Liver (tissue), 9 donors: ENCODE measurements around the gene SIRPA. TPM values are rescaled to one million over a fixed set of nuclear protein-coding genes. Genes with fewer than 3 reads are reported as not detected.
"Not testable (repeated sequence)": the region's sequence is repeated elsewhere in the genome, so short reads cannot be mapped to it uniquely, and the experiment has no call there.

Experiments used
- DNase-seq: peaks from one replicate; pipeline ENCODE4 v3.0.0-alpha.2; 2017; ENCODE audit warnings: low spot score
- H3K27ac ChIP-seq, 2 donors: one replicate each; pipeline ENCODE4 v1.7.0; 2013; ENCODE audit warnings: inconsistent platforms in 2 of 2, low read length in 2 of 2, control low read depth in 1 of 2, low read depth in 1 of 2, mild to moderate bottlenecking in 1 of 2
- H3K27me3 ChIP-seq, 4 donors: one replicate each; pipeline versions ENCODE4 v1.6.1 to v1.7.0; 2013; ENCODE audit warnings: low read length in 3 of 4, inconsistent platforms in 1 of 4, mild to moderate bottlenecking in 1 of 4, moderate library complexity in 1 of 4; ENCODE audit not compliant: control insufficient read depth in 4 of 4, insufficient read depth in 4 of 4
- H3K36me3 ChIP-seq, 4 donors: one replicate each; pipeline versions ENCODE4 v1.6.1 to v1.7.0; 2013; ENCODE audit warnings: low read length in 3 of 4, mild to moderate bottlenecking in 3 of 4, low read depth in 1 of 4, moderate library complexity in 1 of 4; ENCODE audit not compliant: control insufficient read depth in 4 of 4, insufficient read depth in 3 of 4
- H3K4me1 ChIP-seq, 4 donors: one replicate each; pipeline versions ENCODE4 v1.6.1 to v1.7.0; 2013; ENCODE audit warnings: low read length in 3 of 4, mild to moderate bottlenecking in 3 of 4, moderate library complexity in 1 of 4; ENCODE audit not compliant: control insufficient read depth in 4 of 4, insufficient read depth in 4 of 4
- H3K4me3 ChIP-seq, 3 donors: one replicate each; pipeline versions ENCODE4 v1.6.1 to v1.7.0; 2013; ENCODE audit warnings: low read length in 3 of 3, control low read depth in 1 of 3, low read depth in 1 of 3, mild to moderate bottlenecking in 1 of 3
- H3K9ac ChIP-seq, 2 donors: one replicate each; pipeline ENCODE4 v1.7.0; 2013; ENCODE audit warnings: low read length in 2 of 2, mild to moderate bottlenecking in 2 of 2, moderate library complexity in 2 of 2, control low read depth in 1 of 2, low read depth in 1 of 2
- H3K9me3 ChIP-seq, 4 donors: one replicate each; pipeline versions ENCODE4 v1.6.1 to v1.7.0; 2013; ENCODE audit warnings: low read length in 3 of 4; ENCODE audit not compliant: control insufficient read depth in 4 of 4
- EGR1 ChIP-seq, 2 donors: IDR thresholded peaks; 2 replicates each; pipeline ENCODE4 v1.6.1; 2016 to 2018; ENCODE audit warnings: antibody characterized with exemption in 2 of 2, low read depth in 2 of 2
- FOXA1 ChIP-seq: IDR thresholded peaks from 2 replicates; pipeline ENCODE4 v1.6.1; 2016; ENCODE audit warnings: antibody characterized with exemption
- FOXA2 ChIP-seq: IDR thresholded peaks from 2 replicates; pipeline ENCODE4 v1.6.1; 2016; ENCODE audit warnings: antibody characterized with exemption
- GABPA ChIP-seq, 2 donors: IDR thresholded peaks in 1 of 2; conservative IDR thresholded peaks in 1 of 2; 2 replicates each; pipeline ENCODE4 v1.6.1; 2016; ENCODE audit warnings: antibody characterized with exemption in 2 of 2, mild to moderate bottlenecking in 1 of 2, moderate library complexity in 1 of 2
- HNF4A ChIP-seq, 2 donors: conservative IDR thresholded peaks; 2 replicates each; pipeline ENCODE4 v1.6.1; 2016; ENCODE audit warnings: antibody characterized with exemption in 2 of 2, mild to moderate bottlenecking in 2 of 2
- JUND ChIP-seq, 2 donors: IDR thresholded peaks; 2 replicates each; pipeline ENCODE4 v1.6.1; 2016; ENCODE audit warnings: antibody characterized with exemption in 2 of 2
- SP1 ChIP-seq: IDR thresholded peaks from 2 replicates; pipeline ENCODE4 v1.6.1; 2018; ENCODE audit warnings: antibody characterized with exemption, mild to moderate bottlenecking
- TAF1 ChIP-seq: conservative IDR thresholded peaks from 2 replicates; pipeline ENCODE4 v1.6.1; 2016; ENCODE audit warnings: antibody characterized with exemption, mild to moderate bottlenecking
- WGBS: extraction: QIAGEN DNeasy Blood & Tissue Kit; methylation state at CpG from one replicate; pipeline ENCODE4 v1.1.7; 2013; 5-methylcytosine and 5-hydroxymethylcytosine counted together
- polyA plus RNA-seq, 2 donors: library from polyadenylated mRNA; stranded (reverse) in 1 of 2; unstranded in 1 of 2; fragments of 200-250 nt in 1 of 2; fragments of >200 nt in 1 of 2; fragmentation: Nextera tagmentation in 1 of 2; extraction: Ambion mirVana in 1 of 2; gene quantifications; one replicate each; pipeline versions ENCODE4 v1.2.1 to v1.2.3, GENCODE V29; 2013 to 2015
- total RNA-seq, 2 donors: library from RNA; depleted of rRNA; stranded (reverse); fragments of >200 nt; gene quantifications; one replicate each; pipeline ENCODE4 v1.2.3, GENCODE V29; 2014
- TF ChIP-seq, protein P1 (sequence below): fragments of 150-350 bp; IDR thresholded peaks from 2 replicates; pipeline ENCODE4 v1.5.1; 2017; ENCODE audit warnings: improper control_type of control experiment, low read depth, low read length; ENCODE audit not compliant: missing input control
- TF ChIP-seq, protein P2 (sequence below): IDR thresholded peaks from 2 replicates; pipeline ENCODE4 v1.6.1; 2016; ENCODE audit warnings: antibody characterized with exemption
- TF ChIP-seq, protein P3 (sequence below): IDR thresholded peaks from 2 replicates; pipeline ENCODE4 v1.6.1; 2016; ENCODE audit warnings: antibody characterized with exemption
- donor health status: healthy.
- donor health status: healthy.
- donor health status: healthy.
- donor health status: healthy.
- donor health status: healthy.

The SIRPA gene
- total and polyA plus RNA-seq, 4 donors = 5.4 to 47.5 (median 23.2) TPM

GRCh38 chr20:1920252-1920651, 25.0 kb downstream of the SIRPA start:
- Histone ChIP-seq H3K4me3 (no peak overlapping the region), H3K27me3 (no peaks in the 10 kb centered on the region), H3K9me3 (no peaks in the 10 kb centered on the region), H3K9ac (no peak overlapping the region), H3K27ac (peak overlapping the region in 1 of 2 donors; percentile 13), H3K4me1 (peaks cover 0 to 10% (median 5%) of the 10 kb centered on the region in 4 donors), H3K36me3 (peaks cover 2 to 63% (median 36%) of the 10 kb centered on the region in 4 donors)
- no peak for DNase-seq
- WGBS = 61% methylated on average over 8 of the region's 8 CpGs
- TF ChIP-seq, protein P1, sequence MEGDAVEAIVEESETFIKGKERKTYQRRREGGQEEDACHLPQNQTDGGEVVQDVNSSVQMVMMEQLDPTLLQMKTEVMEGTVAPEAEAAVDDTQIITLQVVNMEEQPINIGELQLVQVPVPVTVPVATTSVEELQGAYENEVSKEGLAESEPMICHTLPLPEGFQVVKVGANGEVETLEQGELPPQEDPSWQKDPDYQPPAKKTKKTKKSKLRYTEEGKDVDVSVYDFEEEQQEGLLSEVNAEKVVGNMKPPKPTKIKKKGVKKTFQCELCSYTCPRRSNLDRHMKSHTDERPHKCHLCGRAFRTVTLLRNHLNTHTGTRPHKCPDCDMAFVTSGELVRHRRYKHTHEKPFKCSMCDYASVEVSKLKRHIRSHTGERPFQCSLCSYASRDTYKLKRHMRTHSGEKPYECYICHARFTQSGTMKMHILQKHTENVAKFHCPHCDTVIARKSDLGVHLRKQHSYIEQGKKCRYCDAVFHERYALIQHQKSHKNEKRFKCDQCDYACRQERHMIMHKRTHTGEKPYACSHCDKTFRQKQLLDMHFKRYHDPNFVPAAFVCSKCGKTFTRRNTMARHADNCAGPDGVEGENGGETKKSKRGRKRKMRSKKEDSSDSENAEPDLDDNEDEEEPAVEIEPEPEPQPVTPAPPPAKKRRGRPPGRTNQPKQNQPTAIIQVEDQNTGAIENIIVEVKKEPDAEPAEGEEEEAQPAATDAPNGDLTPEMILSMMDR = no peak
- TF ChIP-seq SP1 = peak; percentile 44

DNA sequence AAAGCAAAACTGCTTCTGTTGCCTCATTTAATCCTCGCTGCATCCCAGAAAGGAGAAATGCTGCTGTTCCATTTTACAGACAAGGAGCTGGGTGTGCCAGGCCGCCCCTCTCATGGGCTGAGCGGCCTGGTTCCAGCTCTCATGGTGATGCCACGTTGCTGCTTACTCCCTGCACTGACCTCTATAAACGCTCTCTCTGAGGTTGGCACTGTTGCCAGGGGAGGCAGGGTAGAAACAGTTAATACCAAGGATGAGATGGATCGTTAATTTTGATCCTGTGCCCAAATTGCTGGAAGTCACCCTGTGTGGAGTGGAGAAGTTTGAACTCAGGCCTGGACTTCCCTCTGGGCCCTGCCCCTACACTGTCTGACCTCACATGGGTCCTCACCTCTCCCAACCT, 25.6 kb downstream of the SIRPA start:
- H3K9me3 ChIP-seq = no peaks in the 10 kb centered on the region
- peaks cover 0 to 10% (median 5%) of the 10 kb centered on the region in 4 donors for H3K4me1 ChIP-seq
- H3K27me3 ChIP-seq = no peaks in the 10 kb centered on the region
- no peak overlapping the region for H3K4me3 ChIP-seq
- DNase-seq = no peak
- peaks cover 2 to 60% (median 31%) of the 10 kb centered on the region in 4 donors for H3K36me3 ChIP-seq
- WGBS = 67% methylated on average over 6 of the region's 6 CpGs
- H3K9ac ChIP-seq = no peak overlapping the region
- TF ChIP-seq EGR1 (IDR thresholded peaks at IDR 0.05; ENCODE audit: low read depth in 2 of 2) (no peak), JUND (IDR thresholded peaks at IDR 0.05) (no peak), GABPA (IDR thresholded peaks at IDR 0.05 in 1 of 2, conservative IDR thresholded peaks at IDR 0.05 in 1 of 2) (no peak), TAF1 (no peak)
- TF ChIP-seq, protein P2, sequence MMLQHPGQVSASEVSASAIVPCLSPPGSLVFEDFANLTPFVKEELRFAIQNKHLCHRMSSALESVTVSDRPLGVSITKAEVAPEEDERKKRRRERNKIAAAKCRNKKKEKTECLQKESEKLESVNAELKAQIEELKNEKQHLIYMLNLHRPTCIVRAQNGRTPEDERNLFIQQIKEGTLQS = no peak
- TF ChIP-seq, protein P3, sequence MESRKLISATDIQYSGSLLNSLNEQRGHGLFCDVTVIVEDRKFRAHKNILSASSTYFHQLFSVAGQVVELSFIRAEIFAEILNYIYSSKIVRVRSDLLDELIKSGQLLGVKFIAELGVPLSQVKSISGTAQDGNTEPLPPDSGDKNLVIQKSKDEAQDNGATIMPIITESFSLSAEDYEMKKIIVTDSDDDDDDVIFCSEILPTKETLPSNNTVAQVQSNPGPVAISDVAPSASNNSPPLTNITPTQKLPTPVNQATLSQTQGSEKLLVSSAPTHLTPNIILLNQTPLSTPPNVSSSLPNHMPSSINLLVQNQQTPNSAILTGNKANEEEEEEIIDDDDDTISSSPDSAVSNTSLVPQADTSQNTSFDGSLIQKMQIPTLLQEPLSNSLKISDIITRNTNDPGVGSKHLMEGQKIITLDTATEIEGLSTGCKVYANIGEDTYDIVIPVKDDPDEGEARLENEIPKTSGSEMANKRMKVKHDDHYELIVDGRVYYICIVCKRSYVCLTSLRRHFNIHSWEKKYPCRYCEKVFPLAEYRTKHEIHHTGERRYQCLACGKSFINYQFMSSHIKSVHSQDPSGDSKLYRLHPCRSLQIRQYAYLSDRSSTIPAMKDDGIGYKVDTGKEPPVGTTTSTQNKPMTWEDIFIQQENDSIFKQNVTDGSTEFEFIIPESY = no peak
- no peak overlapping the region for H3K27ac ChIP-seq

DNA sequence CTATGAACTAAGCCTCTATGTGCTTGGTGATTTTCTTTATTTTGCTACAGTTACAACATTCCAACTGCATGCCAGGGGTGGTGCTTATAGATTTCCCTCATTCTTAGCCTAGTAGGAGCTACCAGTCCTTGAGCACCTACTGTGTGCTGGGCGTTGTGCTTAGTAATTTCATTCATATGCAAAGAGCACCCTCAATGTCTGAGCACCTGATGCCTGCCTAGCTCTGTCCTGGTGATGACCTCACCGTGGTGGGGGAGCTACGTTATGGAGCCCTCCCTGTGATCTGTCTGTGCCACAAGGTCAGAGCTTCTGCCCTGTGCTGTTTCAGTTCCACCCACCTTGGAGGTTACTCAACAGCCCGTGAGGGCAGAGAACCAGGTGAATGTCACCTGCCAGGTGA, 26.8 kb downstream of the SIRPA start:
- 67% methylated on average over 4 of the region's 4 CpGs for WGBS
- not testable (repeated sequence) for H3K27me3 ChIP-seq, H3K4me3 ChIP-seq, H3K27ac ChIP-seq, DNase-seq, H3K9me3 ChIP-seq, H3K9ac ChIP-seq
- H3K4me1 ChIP-seq = peaks cover 0 to 10% (median 5%) of the 10 kb centered on the region in 4 donors
- H3K36me3 ChIP-seq = peaks cover 2 to 58% (median 23%) of the 10 kb centered on the region in 4 donors

DNA sequence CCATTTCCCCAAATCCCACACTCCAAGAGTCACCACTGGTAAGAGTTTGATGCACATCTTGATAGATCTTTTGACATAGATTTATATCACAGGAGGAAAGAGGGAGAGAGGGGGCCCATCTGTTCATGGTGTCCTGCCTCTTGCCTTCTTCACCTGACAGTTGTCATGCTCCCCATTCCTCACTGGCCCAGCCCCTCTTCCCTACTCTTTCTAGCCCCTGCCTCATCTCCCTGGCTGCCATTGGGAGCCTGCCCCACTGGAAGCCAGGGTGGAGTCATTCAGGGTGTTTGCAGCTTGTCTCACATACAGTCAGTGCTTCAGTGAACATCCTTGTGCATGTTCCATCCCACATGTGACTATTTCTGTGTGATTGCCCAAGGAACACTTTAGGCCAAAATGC, 27.6 kb downstream of the SIRPA start:
- Histone ChIP-seq H3K4me3 (no peak overlapping the region), H3K9me3 (no peaks in the 10 kb centered on the region), H3K27ac (no peak overlapping the region), H3K27me3 (no peaks in the 10 kb centered on the region), H3K4me1 (peaks cover 0 to 10% (median 5%) of the 10 kb centered on the region in 4 donors), H3K36me3 (peaks cover 2 to 51% (median 16%) of the 10 kb centered on the region in 4 donors), H3K9ac (no peak overlapping the region)
- TF ChIP-seq SP1 = no peak
- no peak for TF ChIP-seq FOXA1
- no peak for TF ChIP-seq EGR1 (IDR thresholded peaks at IDR 0.05; ENCODE audit: low read depth in 2 of 2)
- TF ChIP-seq HNF4A (conservative IDR thresholded peaks at IDR 0.05) = no peak
- TF ChIP-seq FOXA2 = no peak
- DNase-seq = no peak
